Heart left ventricle (tissue), 16 donors: ENCODE data around the gene ITPK1. TPM values are rescaled to one million over a fixed set of nuclear protein-coding genes. Genes with fewer than 3 reads are reported as not detected.

Source experiments
- ATAC-seq, 4 donors: fragments of 200-7000 bp; cut with Tn5 transposase; one replicate each; pipeline ENCODE4 v1.9.1; 2020 to 2022; ENCODE audit warnings: moderate library complexity in 4 of 4, mild to moderate bottlenecking in 3 of 4, moderate number of reproducible peaks in 1 of 4
- DNase-seq, 5 donors: peaks; one replicate each; pipeline ENCODE4 v3.0.0-alpha.2; 2020
- H3K27ac ChIP-seq, 12 donors: fragments of 200-600 bp; sonication (generic) in 4 of 12; one replicate each; pipeline versions ENCODE4 v1.5.0 to v1.8.0; 2016 to 2022; ENCODE audit warnings: mild to moderate bottlenecking in 2 of 12
- H3K27me3 ChIP-seq, 9 donors: fragments of 200-600 bp; sonication (generic) in 2 of 9; one replicate each; pipeline versions ENCODE4 v1.5.1 to v1.8.0; 2016 to 2022; ENCODE audit warnings: mild to moderate bottlenecking in 3 of 9
- H3K36me3 ChIP-seq, 9 donors: fragments of 200-600 bp; sonication (generic) in 2 of 9; one replicate each; pipeline versions ENCODE4 v1.5.0 to v1.8.0; 2018 to 2022; ENCODE audit warnings: mild to moderate bottlenecking in 2 of 9
- H3K4me1 ChIP-seq, 12 donors: fragments of 200-600 bp; sonication (generic) in 4 of 12; one replicate each; pipeline versions ENCODE4 v1.5.0 to v1.8.0; 2016 to 2022; ENCODE audit warnings: mild to moderate bottlenecking in 3 of 12
- H3K4me3 ChIP-seq, 12 donors: fragments of 200-600 bp; sonication (generic) in 4 of 12; one replicate each; pipeline versions ENCODE4 v1.5.0 to v1.8.0; 2017 to 2022; ENCODE audit warnings: mild to moderate bottlenecking in 9 of 12, moderate library complexity in 4 of 12
- H3K9me3 ChIP-seq, 12 donors: fragments of 200-600 bp; sonication (generic) in 4 of 12; one replicate each; pipeline versions ENCODE4 v1.5.0 to v1.8.0; 2016 to 2022; ENCODE audit warnings: mild to moderate bottlenecking in 1 of 12
- POLR2A ChIP-seq, 2 donors: fragments of 450-650 bp; IDR thresholded peaks; one replicate each; pipeline ENCODE4 v1.6.1; 2017; ENCODE audit warnings: antibody characterized with exemption in 2 of 2, mild to moderate bottlenecking in 2 of 2, moderate library complexity in 2 of 2
- WGBS, 4 donors: extraction: QIAGEN DNeasy Blood & Tissue Kit in 2 of 4; methylation state at CpG; one replicate each; pipeline versions ENCODE4 v1.1.5 to v1.1.7; 2013 to 2018; 5-methylcytosine and 5-hydroxymethylcytosine counted together
- intact Hi-C, 10 donors: fragments of 100-400 bp; cut with DNase I; formaldehyde crosslinking; loops; one replicate each; pipeline versions ENCODE4 v1.11.1 to v1.14.2; 2022
- polyA plus RNA-seq, 2 donors: library from polyadenylated mRNA; stranded (reverse); fragments of 200-250 nt; gene quantifications; one replicate each; pipeline ENCODE4 v1.2.3, GENCODE V29; 2013
- total RNA-seq, 9 donors: library from RNA; depleted of rRNA in 2 of 9; stranded (reverse); fragments of >200 nt in 2 of 9; fragmentation: NEBNext Ultra II Directional in 3 of 9; extraction: Animal tissue kit (Norgen Biotek cat#: 25700) in 3 of 9; gene quantifications; one replicate each; pipeline versions ENCODE4 v1.1.0 to v1.2.4, GENCODE V29; 2016 to 2023
- TF ChIP-seq, protein P1 (sequence below), 12 donors: fragments of 200-600 bp; sonication (generic) in 4 of 12; IDR thresholded peaks; one replicate each; pipeline versions ENCODE4 v1.5.0 to v1.8.0; 2018 to 2022; ENCODE audit warnings: antibody characterized with exemption in 12 of 12, mild to moderate bottlenecking in 5 of 12
- donor health status: ischemic (EF 13 %, LVEDD 7.1; RV severe dilation, severe dysfunction).
- donor health status: healthy with polysubstance abuse.
- donor health status: DM: no; HTN: yes; CAD: no.
- donor health status: DM: no; HTN: no; CAD: no.
- donor health status: ischemic (EF 25% LVEDD 6.9; RV normal size, moderate dysfunction).
- donor health status: ischemic (EF 25% LVEDD 5.7; RV mildly dilated, moderate dysfunction).
- donor health status: healthy.
- donor health status: DM: yes; HTN: yes; CAD: no.
- donor health status: ischemic (EF 35%, LVEDD 5.7; RV mildly dilated, moderate dysfunction).
- donor health status: nonischemic (EF 11% LVEDD 7.7; RV severe dilation, severe dysfunction).
- donor health status: DM: yes; HTN: yes; CAD: no.
- donor health status: PGD.
- donor health status: ischemic (EF 29% LVEDD 5.4; RV normal size, mild dysfunction).
- donor health status: nonischemic (EF 23%, LVEDD 6.1; RV moderate dilation, normal function).

The ITPK1 gene
- total and polyA plus RNA-seq, 11 donors, result 44.5 to 158 (median 91.0) TPM

DNA sequence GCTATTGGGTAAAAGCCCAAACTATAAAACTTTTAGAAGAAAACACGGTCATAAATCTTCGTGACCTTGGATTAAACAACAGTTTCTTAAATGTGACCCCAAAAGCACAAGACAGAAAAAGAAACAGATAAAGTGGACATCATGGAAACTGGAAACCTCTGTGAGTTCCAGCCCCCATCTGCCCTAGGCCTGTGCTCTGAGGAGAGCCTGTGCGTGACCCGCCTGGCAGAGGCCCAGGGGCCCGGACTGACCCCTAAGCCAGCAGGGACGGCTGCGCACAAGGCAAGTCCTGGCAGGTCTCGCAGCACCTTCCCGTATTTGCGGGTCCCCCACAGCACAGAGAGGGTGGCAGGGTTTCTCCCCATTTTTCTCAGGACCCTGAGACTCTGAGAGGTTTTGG is 116.8 kb downstream of the ITPK1 start:
- Histone ChIP-seq H3K27ac (peak overlapping the region in 4 of 12 donors; percentile 30 to 72 (median 50)), H3K27me3 (no peaks in the 10 kb centered on the region), H3K9me3 (no peaks in the 10 kb centered on the region), H3K4me3 (no peak overlapping the region), H3K36me3 (peaks cover 0 to 11% (median 0%) of the 10 kb centered on the region in 9 donors), H3K4me1 (peaks cover 0 to 45% (median 8%) of the 10 kb centered on the region in 12 donors)
- ATAC-seq (peak in 2 of 4 donors; percentile 66 to 69), DNase-seq (peak in 1 of 5 donors; percentile 59)
- 66 to 88% (median 76%) methylated on average over 10 of the region's 10 CpGs for WGBS, 4 donors
- intact Hi-C loops, result no loop called here
- TF ChIP-seq POLR2A (IDR thresholded peaks at IDR 0.05), result no peak
- TF ChIP-seq, protein P1, sequence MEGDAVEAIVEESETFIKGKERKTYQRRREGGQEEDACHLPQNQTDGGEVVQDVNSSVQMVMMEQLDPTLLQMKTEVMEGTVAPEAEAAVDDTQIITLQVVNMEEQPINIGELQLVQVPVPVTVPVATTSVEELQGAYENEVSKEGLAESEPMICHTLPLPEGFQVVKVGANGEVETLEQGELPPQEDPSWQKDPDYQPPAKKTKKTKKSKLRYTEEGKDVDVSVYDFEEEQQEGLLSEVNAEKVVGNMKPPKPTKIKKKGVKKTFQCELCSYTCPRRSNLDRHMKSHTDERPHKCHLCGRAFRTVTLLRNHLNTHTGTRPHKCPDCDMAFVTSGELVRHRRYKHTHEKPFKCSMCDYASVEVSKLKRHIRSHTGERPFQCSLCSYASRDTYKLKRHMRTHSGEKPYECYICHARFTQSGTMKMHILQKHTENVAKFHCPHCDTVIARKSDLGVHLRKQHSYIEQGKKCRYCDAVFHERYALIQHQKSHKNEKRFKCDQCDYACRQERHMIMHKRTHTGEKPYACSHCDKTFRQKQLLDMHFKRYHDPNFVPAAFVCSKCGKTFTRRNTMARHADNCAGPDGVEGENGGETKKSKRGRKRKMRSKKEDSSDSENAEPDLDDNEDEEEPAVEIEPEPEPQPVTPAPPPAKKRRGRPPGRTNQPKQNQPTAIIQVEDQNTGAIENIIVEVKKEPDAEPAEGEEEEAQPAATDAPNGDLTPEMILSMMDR (IDR thresholded peaks at IDR 0.05), result no peak

DNA sequence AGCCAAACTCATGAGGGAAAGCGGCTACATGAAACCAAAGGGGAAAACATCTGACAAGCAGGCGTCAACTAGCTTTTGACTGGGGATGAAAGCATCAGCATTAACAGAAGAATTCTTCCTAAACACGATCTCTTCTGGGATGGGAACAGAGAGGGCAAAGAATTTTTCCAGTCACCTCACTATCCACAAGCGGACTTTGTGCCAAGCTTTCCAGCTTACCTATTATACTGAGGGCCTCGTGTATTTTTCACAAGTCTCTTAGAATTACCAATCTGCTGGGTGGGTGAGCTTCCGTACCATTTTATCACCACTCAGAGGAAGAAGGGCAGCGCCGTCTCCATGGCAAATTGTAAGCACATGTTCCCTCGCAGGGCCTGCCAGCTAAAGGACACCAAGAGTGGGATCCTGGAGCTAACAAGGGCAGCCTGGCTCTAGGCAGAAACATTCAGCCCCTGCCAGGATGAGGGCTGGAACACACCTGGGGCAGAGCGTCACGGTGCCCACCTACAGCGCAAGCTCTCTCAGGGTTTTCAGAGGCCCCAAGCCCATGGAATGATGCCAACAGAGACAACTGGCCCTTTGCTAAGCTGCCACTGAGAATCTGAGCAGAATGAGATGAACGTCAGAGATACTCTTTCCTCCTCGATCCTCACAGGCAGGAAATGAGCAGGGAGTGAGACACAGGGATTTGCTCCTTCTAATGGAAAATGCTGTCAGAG is 118.2 kb downstream of the ITPK1 start:
- ATAC-seq (peak in 2 of 4 donors; percentile 24 to 35), DNase-seq (no peak)
- 68 to 76% (median 74%) methylated on average over 14 of the region's 14 CpGs for WGBS, 4 donors

DNA sequence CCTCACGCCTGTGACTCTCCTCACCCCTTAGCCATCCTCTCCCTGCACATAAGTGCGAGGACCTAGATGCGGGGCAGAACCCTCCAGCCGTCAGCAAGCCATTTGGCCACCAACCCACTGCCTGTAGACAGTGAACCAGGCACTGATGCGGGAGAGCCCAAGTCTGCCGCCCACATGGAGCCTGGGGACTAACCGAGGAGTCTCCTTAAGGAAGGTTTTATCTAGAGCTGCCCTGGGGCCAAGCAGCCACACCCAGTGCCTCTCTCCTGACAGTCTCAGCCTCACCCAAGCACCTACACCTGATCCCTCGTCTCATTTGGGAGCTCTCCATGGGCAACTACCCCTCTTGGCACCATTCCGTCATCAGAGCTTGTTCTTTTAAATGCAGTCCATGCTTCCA is 120.1 kb downstream of the ITPK1 start:
- DNase-seq, result no peak
- ATAC-seq, result no peak
- no peaks in the 10 kb centered on the region for H3K27me3 ChIP-seq
- H3K4me3 ChIP-seq, result no peak overlapping the region
- H3K27ac ChIP-seq, result peak overlapping the region in 2 of 12 donors; percentile 10 to 82
- 91 to 94% (median 92%) methylated on average over 9 of the region's 9 CpGs for WGBS, 4 donors
- intact Hi-C loops, result no loop called here
- H3K36me3 ChIP-seq, result peaks cover 0 to 33% (median 3%) of the 10 kb centered on the region in 9 donors
- H3K4me1 ChIP-seq, result peaks cover 3 to 64% (median 22%) of the 10 kb centered on the region in 12 donors
- TF ChIP-seq, protein P1 (IDR thresholded peaks at IDR 0.05), result no peak
- no peak for TF ChIP-seq POLR2A (IDR thresholded peaks at IDR 0.05)
- H3K9me3 ChIP-seq, result no peaks in the 10 kb centered on the region

More for the DNA sequence above, 118.2 kb downstream of the ITPK1 start:
- Histone ChIP-seq H3K36me3 (peaks cover 0 to 26% (median 3%) of the 10 kb centered on the region in 9 donors), H3K27ac (peak overlapping the region in 4 of 12 donors; percentile 5 to 61 (median 46)), H3K27me3 (no peaks in the 10 kb centered on the region), H3K9me3 (no peaks in the 10 kb centered on the region), H3K4me1 (peaks cover 0 to 45% (median 12%) of the 10 kb centered on the region in 12 donors), H3K4me3 (no peak overlapping the region)
- TF ChIP-seq POLR2A (IDR thresholded peaks at IDR 0.05), result no peak
- TF ChIP-seq, protein P1 (IDR thresholded peaks at IDR 0.05), result no peak
- intact Hi-C loops, result no loop called here

DNA sequence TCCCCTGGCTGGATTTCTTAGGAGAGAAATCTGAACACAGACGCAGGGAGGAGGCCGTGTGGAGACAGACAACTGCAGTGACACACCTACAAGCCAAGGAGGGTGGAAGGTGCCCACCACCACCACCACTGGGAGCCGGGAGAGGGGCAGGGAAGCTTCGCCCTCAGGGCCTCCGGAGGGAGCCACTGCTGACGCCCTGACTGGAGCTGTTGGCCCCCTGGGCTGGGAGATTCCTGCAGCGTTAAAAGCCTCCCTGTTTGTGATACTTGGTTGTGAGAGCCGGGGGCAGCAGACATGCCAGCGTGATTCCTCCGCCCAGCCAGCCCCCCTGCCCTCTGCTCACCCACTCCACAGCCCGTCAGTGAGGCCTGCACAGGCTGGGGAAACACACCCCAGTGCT is 120.8 kb downstream of the ITPK1 start:
- Histone ChIP-seq H3K36me3 (peaks cover 0 to 31% (median 3%) of the 10 kb centered on the region in 9 donors), H3K27me3 (no peaks in the 10 kb centered on the region), H3K9me3 (no peaks in the 10 kb centered on the region), H3K4me3 (no peak overlapping the region), H3K27ac (peak overlapping the region in 3 of 12 donors; percentile 79 to 86 (median 82)), H3K4me1 (peaks cover 3 to 67% (median 22%) of the 10 kb centered on the region in 12 donors)
- DNase-seq (no peak), ATAC-seq (no peak)
- 86 to 98% (median 93%) methylated on average over 11 of the region's 11 CpGs for WGBS, 4 donors
- TF ChIP-seq, protein P1 (IDR thresholded peaks at IDR 0.05), result no peak
- TF ChIP-seq POLR2A (IDR thresholded peaks at IDR 0.05), result no peak
- intact Hi-C loops, result no loop called here
